CD14-positive monocyte (primary cell): ENCODE data around the gene VSIR. TPM values are rescaled to one million over a fixed set of nuclear protein-coding genes. Genes with fewer than 3 reads are reported as not detected.

ENCODE experiments used
- DNase-seq, 3 donors: peaks; one replicate each; pipeline ENCODE4 v3.0.0-alpha.2; 2011 to 2022
- H2AFZ ChIP-seq: 2 replicates; pipeline ENCODE4 v1.6.0; 2012; ENCODE audit warnings: mild to moderate bottlenecking, low read depth, low read length, inconsistent platforms; ENCODE audit not compliant: insufficient read depth, poor library complexity, severe bottlenecking
- H3K27ac ChIP-seq, 2 donors: 1 replicate in 1 of 2; 2 replicates in 1 of 2; pipeline ENCODE4 v1.5.1; 2012 to 2013; ENCODE audit warnings: low read length in 2 of 2, control low read depth in 1 of 2, inconsistent platforms in 1 of 2, low read depth in 1 of 2, mild to moderate bottlenecking in 1 of 2
- H3K27me3 ChIP-seq, 2 donors: one replicate each; pipeline versions ENCODE4 v1.6.0 to v1.6.1; 2011 to 2013; ENCODE audit warnings: low read length in 2 of 2; ENCODE audit not compliant: control insufficient read depth in 2 of 2, insufficient read depth in 2 of 2
- H3K36me3 ChIP-seq, 2 donors: replicated peaks in 1 of 2; 1 replicate in 1 of 2; 2 replicates in 1 of 2; pipeline versions ENCODE4 v1.5.1 to v1.6.1; 2012 to 2013; ENCODE audit warnings: low read length in 2 of 2, control low read depth in 1 of 2, inconsistent platforms in 1 of 2, mild to moderate bottlenecking in 1 of 2; ENCODE audit not compliant: insufficient read depth in 2 of 2, control insufficient read depth in 1 of 2
- H3K4me1 ChIP-seq, 2 donors: 1 replicate in 1 of 2; 2 replicates in 1 of 2; pipeline versions ENCODE4 v1.5.1 to v1.6.1; 2012 to 2013; ENCODE audit warnings: low read length in 2 of 2, control low read depth in 1 of 2, inconsistent platforms in 1 of 2, mild to moderate bottlenecking in 1 of 2, moderate library complexity in 1 of 2; ENCODE audit not compliant: insufficient read depth in 2 of 2, control insufficient read depth in 1 of 2
- H3K4me2 ChIP-seq: replicated peaks from 2 replicates; pipeline ENCODE3; 2012; ENCODE audit warnings: low read length, moderate library complexity, mild to moderate bottlenecking; ENCODE audit not compliant: poor library complexity, severe bottlenecking; ENCODE audit errors: extremely low read depth
- H3K4me3 ChIP-seq, 3 experiments: fragments of 200-600 bp in 1 of 3; sonication (generic) in 1 of 3; replicated peaks in 1 of 3; 1 replicate in 2 of 3; 2 replicates in 1 of 3; pipeline ENCODE4 v1.5.1; 2011 to 2013; ENCODE audit warnings: low read length in 3 of 3, mild to moderate bottlenecking in 3 of 3, control low read depth in 2 of 3, low read depth in 2 of 3, inconsistent platforms in 1 of 3, moderate library complexity in 1 of 3
- H3K79me2 ChIP-seq: 2 replicates; pipeline ENCODE4 v1.6.0; 2012; ENCODE audit warnings: mild to moderate bottlenecking, control low read depth, inconsistent platforms, low read length, moderate library complexity; ENCODE audit not compliant: insufficient read depth
- H3K9ac ChIP-seq: 2 replicates; pipeline ENCODE4 v1.6.0; 2017; ENCODE audit warnings: low read length, mild to moderate bottlenecking; ENCODE audit not compliant: insufficient read depth, poor library complexity, severe bottlenecking
- H3K9me3 ChIP-seq, 2 donors: replicated peaks in 1 of 2; 1 replicate in 1 of 2; 2 replicates in 1 of 2; pipeline versions ENCODE4 v1.5.1 to v1.6.1; 2012 to 2013; ENCODE audit warnings: low read length in 2 of 2, control low read depth in 1 of 2; ENCODE audit not compliant: control insufficient read depth in 1 of 2, insufficient read depth in 1 of 2
- H4K20me1 ChIP-seq: 2 replicates; pipeline ENCODE4 v1.6.0; 2012; ENCODE audit warnings: mild to moderate bottlenecking, low read length, control low read depth, moderate library complexity; ENCODE audit not compliant: insufficient read depth
- H3K27ac Mint-ChIP-seq, 7 donors: one replicate each; pipeline ENCODE4 v1.8.0; 2020; ENCODE audit warnings: mild to moderate bottlenecking in 7 of 7, mixed read lengths in 7 of 7, moderate library complexity in 6 of 7, inconsistent platforms in 2 of 7
- H3K27me3 Mint-ChIP-seq, 3 donors: one replicate each; pipeline ENCODE4 v1.8.0; 2021 to 2022; ENCODE audit warnings: low read depth in 3 of 3, mild to moderate bottlenecking in 3 of 3, mixed read lengths in 3 of 3, moderate library complexity in 3 of 3, inconsistent platforms in 1 of 3
- H3K36me3 Mint-ChIP-seq, 2 donors: one replicate each; pipeline ENCODE4 v1.8.0; 2020; ENCODE audit warnings: mixed read lengths in 2 of 2, inconsistent platforms in 1 of 2, mild to moderate bottlenecking in 1 of 2
- H3K4me1 Mint-ChIP-seq: one replicate; pipeline ENCODE4 v1.8.0; 2020; ENCODE audit warnings: mild to moderate bottlenecking, mixed read lengths
- H3K4me3 Mint-ChIP-seq, 2 donors: one replicate each; pipeline ENCODE4 v1.8.0; 2020; ENCODE audit warnings: mild to moderate bottlenecking in 2 of 2, mixed read lengths in 2 of 2, moderate library complexity in 1 of 2
- H3K9me3 Mint-ChIP-seq, 7 donors: one replicate each; pipeline ENCODE4 v1.8.0; 2020 to 2022; ENCODE audit warnings: mixed read lengths in 7 of 7, mild to moderate bottlenecking in 6 of 7, moderate library complexity in 6 of 7, inconsistent platforms in 2 of 7
- WGBS: methylation state at CpG from one replicate; pipeline ENCODE4 v1.1.5; 2013; ENCODE audit warnings: missing lambda C conversion rate; ENCODE audit not compliant: insufficient coverage; 5-methylcytosine and 5-hydroxymethylcytosine counted together
- intact Hi-C, 2 donors: fragments of 100-400 bp; cut with micrococcal nuclease; formaldehyde crosslinking; loops; one replicate each; pipeline versions ENCODE4 v1.15.0 to v1.15.1; 2023
- polyA plus RNA-seq, 3 donors: library from polyadenylated mRNA; depleted of rRNA in 1 of 3; unstranded in 2 of 3; stranded (reverse) in 1 of 3; fragments of 300-500 nt in 2 of 3; fragments of >200 nt in 1 of 3; fragmentation: Illumina TruSeq in 2 of 3; gene quantifications; 1 replicate in 2 of 3; 2 replicates in 1 of 3; pipeline ENCODE4 v1.2.3, GENCODE V29; 2012 to 2021
- TF ChIP-seq, protein P1 (sequence below): fragments of 200-600 bp; IDR thresholded peaks from one replicate; pipeline ENCODE4 v1.8.0; 2022; ENCODE audit warnings: antibody characterized with exemption, mild to moderate bottlenecking

Gene VSIR
- polyA plus RNA-seq, 3 donors: 635 to 1,133 (median 801) TPM

DNA sequence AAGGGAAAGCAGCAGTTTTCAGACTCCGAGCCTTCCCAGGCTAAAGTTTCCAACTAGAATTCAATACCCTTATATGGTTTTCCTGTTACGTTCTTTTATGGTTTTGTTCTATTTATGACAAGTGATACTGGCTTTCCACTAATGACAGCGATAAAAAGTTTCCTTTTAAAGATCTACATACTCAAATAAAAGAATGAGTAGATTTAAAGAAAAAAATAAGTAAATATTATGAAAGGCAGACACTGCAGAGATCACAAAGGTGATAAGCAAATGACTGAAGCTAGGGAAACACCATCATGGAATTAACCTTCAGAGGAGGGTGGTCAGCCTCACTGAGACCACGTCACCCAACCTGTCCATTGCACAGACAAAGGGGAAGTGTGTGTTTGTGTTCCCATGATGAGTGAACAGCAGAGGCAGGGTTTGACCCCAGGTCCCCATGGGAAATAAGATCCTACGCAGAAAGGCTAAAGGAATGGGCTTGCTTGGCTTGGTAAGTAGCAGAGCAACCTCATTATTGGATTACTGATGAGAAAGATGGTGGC lies 4.0 kb downstream of the VSIR start:
- Mint-ChIP-seq H3K36me3 (peaks cover 70 to 84% of the 10 kb centered on the region in 2 donors), H3K4me1 (peaks cover 75% of the 10 kb centered on the region), H3K4me3 (peak overlapping the region; percentile 97 to 98), H3K27ac (peak overlapping the region; percentile 96 to 98 (median 98)), H3K9me3 (peaks cover 0 to 4% (median 0%) of the 10 kb centered on the region in 7 donors), H3K27me3 (peaks cover 0 to 4% (median 2%) of the 10 kb centered on the region in 3 donors)
- H3K4me3 ChIP-seq: peak overlapping the region; percentile 93 to 99 (median 98)
- peaks cover 67 to 82% of the 10 kb centered on the region in 2 donors for H3K36me3 ChIP-seq
- no peak overlapping the region for H2AFZ ChIP-seq
- H3K4me1 ChIP-seq: peaks cover 68 to 86% of the 10 kb centered on the region in 2 donors
- H4K20me1 ChIP-seq: peaks cover 90% of the 10 kb centered on the region
- intact Hi-C loops: loop anchor here in 1 of 2 donors (5.0 kb wide), 1 partner anchor 42 kb away; no protein-coding TSS in a partner anchor
- peak overlapping the region; percentile 90 to 92 for H3K27ac ChIP-seq
- H3K79me2 ChIP-seq: peaks cover 100% of the 10 kb centered on the region
- DNase-seq: peak; percentile 56 to 88 (median 59)
- peak overlapping the region; percentile 99 for H3K4me2 ChIP-seq
- no peaks in the 10 kb centered on the region for H3K27me3 ChIP-seq
- TF ChIP-seq, protein P1, sequence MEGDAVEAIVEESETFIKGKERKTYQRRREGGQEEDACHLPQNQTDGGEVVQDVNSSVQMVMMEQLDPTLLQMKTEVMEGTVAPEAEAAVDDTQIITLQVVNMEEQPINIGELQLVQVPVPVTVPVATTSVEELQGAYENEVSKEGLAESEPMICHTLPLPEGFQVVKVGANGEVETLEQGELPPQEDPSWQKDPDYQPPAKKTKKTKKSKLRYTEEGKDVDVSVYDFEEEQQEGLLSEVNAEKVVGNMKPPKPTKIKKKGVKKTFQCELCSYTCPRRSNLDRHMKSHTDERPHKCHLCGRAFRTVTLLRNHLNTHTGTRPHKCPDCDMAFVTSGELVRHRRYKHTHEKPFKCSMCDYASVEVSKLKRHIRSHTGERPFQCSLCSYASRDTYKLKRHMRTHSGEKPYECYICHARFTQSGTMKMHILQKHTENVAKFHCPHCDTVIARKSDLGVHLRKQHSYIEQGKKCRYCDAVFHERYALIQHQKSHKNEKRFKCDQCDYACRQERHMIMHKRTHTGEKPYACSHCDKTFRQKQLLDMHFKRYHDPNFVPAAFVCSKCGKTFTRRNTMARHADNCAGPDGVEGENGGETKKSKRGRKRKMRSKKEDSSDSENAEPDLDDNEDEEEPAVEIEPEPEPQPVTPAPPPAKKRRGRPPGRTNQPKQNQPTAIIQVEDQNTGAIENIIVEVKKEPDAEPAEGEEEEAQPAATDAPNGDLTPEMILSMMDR: no peak
- H3K9me3 ChIP-seq: no peaks in the 10 kb centered on the region
- peak overlapping the region; percentile 93 for H3K9ac ChIP-seq
- WGBS: 10% methylated on average over 1 of the region's 5 CpGs

- H3K9ac ChIP-seq: no peak overlapping the region
- peak overlapping the region in 2 of 3 experiments; percentile 26 to 99 for H3K4me3 ChIP-seq
- Mint-ChIP-seq H3K4me1 (peaks cover 89% of the 10 kb centered on the region), H3K27me3 (peaks cover 0 to 4% (median 2%) of the 10 kb centered on the region in 3 donors), H3K9me3 (peaks cover 0 to 4% (median 0%) of the 10 kb centered on the region in 7 donors), H3K4me3 (peak overlapping the region; percentile 64 to 83), H3K27ac (peak overlapping the region; percentile 93 to 98 (median 95)), H3K36me3 (peaks cover 86 to 98% of the 10 kb centered on the region in 2 donors)
- H3K79me2 ChIP-seq: peaks cover 100% of the 10 kb centered on the region
- H3K4me2 ChIP-seq: peak overlapping the region; percentile 99
- H2AFZ ChIP-seq: no peak overlapping the region
- intact Hi-C loops: loop anchor here in 1 of 2 donors (5.0 kb wide), 1 partner anchor 40 kb away; no protein-coding TSS in a partner anchor
- peak overlapping the region; percentile 90 to 92 for H3K27ac ChIP-seq
- peaks cover 100% of the 10 kb centered on the region for H4K20me1 ChIP-seq
- TF ChIP-seq, protein P1: no peak
- no peak for DNase-seq
- peaks cover 84 to 96% of the 10 kb centered on the region in 2 donors for H3K4me1 ChIP-seq
- H3K36me3 ChIP-seq: peaks cover 85 to 94% of the 10 kb centered on the region in 2 donors
- no peaks in the 10 kb centered on the region for H3K9me3 ChIP-seq
- no peaks in the 10 kb centered on the region for H3K27me3 ChIP-seq
- whole genome bisulfite sequencing: 89% methylated on average over 3 of the region's 10 CpGs
These were observed 5.8 kb downstream of the VSIR start for GRCh38 chr10:71767420-71768035.
